Upper lobe of left lung (tissue), 4 donors: ENCODE results near the gene AVEN.

ENCODE experiments used
- EP300 ChIP-seq, 4 donors: sonication (generic); formaldehyde crosslinking; IDR thresholded peaks; one replicate each; pipeline ENCODE4 v1.5.1; 2017; ENCODE audit warnings: antibody characterized with exemption in 4 of 4, control low read depth in 2 of 4
- POLR2A ChIP-seq, 4 donors: fragments of 450-650 bp; IDR thresholded peaks; one replicate each; pipeline ENCODE4 v1.5.1; 2016 to 2017; ENCODE audit warnings: antibody characterized with exemption in 4 of 4, mild to moderate bottlenecking in 2 of 4
- POLR2AphosphoS5 ChIP-seq, 2 donors: sonication (generic); formaldehyde crosslinking; IDR thresholded peaks; one replicate each; pipeline ENCODE4 v1.5.1; 2017; ENCODE audit warnings: antibody characterized with exemption in 2 of 2

- TF ChIP-seq POLR2A (IDR thresholded peaks at IDR 0.05) (no peak), POLR2AphosphoS5 (IDR thresholded peaks at IDR 0.05) (no peak), EP300 (IDR thresholded peaks at IDR 0.05) (no peak)
These were observed 51.6 kb downstream of the AVEN start for GRCh38 chr15:33987444-33987843.
